T-helper 1 cell (primary cell): ENCODE measurements around the gene PSMB8.
A peak's percentile ranks its signal among the peaks of the same experiment; 100 is the strongest.

Source experiments
- DNase-seq, 5 donors: peaks; one replicate each; pipeline ENCODE4 v3.0.0-alpha.2; 2012 to 2020

Gene PSMB8

GRCh38 chr6:32855467-32856174, 11.8 kb upstream of the PSMB8 start:
- DNase-seq: no peak

- DNase-seq: peak in 4 of 5 donors; percentile 34 to 72 (median 46)
Measured at GRCh38 chr6:32854376-32855178, 10.7 kb upstream of the PSMB8 start.

GRCh38 chr6:32853541-32854375, 9.9 kb upstream of the PSMB8 start, which contains the start of the genes PSMB9 and TAP1:
Gene PSMB9 (plus strand): TSS chr6:32854192. CDS start chr6:32854230, 38 bp downstream.
Gene TAP1 (minus strand): TSS chr6:32853704. CDS start chr6:32853636, 68 bp downstream.
- peak; percentile 92 to 96 (median 94) for DNase-seq

GRCh38 chr6:32852844-32853540, 9.1 kb upstream of the PSMB8 start:
- DNase-seq: peak; percentile 25 to 56 (median 47)

GRCh38 chr6:32852018-32852843, 8.4 kb upstream of the PSMB8 start:
- DNase-seq: no peak

GRCh38 chr6:32851025-32851424, 7.2 kb upstream of the PSMB8 start:
- DNase-seq: no peak

- DNase-seq: no peak
Measured at GRCh38 chr6:32849126-32849525, 5.3 kb upstream of the PSMB8 start.

- no peak for DNase-seq
Measured at GRCh38 chr6:32847795-32848194, 3.9 kb upstream of the PSMB8 start.

- no peak for DNase-seq
Measured at GRCh38 chr6:32847004-32847403, 3.2 kb upstream of the PSMB8 start.

GRCh38 chr6:32845384-32845884, 1.6 kb upstream of the PSMB8 start:
- peak in 2 of 5 donors; percentile 36 to 71 for DNase-seq

- DNase-seq: no peak
Measured at GRCh38 chr6:32844839-32845383, 1.1 kb upstream of the PSMB8 start.

- no peak for DNase-seq
Measured at GRCh38 chr6:32843331-32843978, 392 bp downstream of the PSMB8 start.

- DNase-seq: no peak
Measured at GRCh38 chr6:32842690-32843089, 1.2 kb downstream of the PSMB8 start.

GRCh38 chr6:32842021-32842650, 1.7 kb downstream of the PSMB8 start:
- no peak for DNase-seq

- peak in 1 of 5 donors; percentile 81 for DNase-seq
Measured at GRCh38 chr6:32840604-32841246, 3.1 kb downstream of the PSMB8 start.

GRCh38 chr6:32839356-32839755, 4.5 kb downstream of the PSMB8 start:
- no peak for DNase-seq

- peak; percentile 95 to 97 (median 96) for DNase-seq
Measured at GRCh38 chr6:32838114-32838958, 5.5 kb downstream of the PSMB8 start, which contains the start of gene TAP2. Gene TAP2 (minus strand): TSS chr6:32838739. CDS start chr6:32838233, 506 bp downstream.

- DNase-seq: no peak
Measured at GRCh38 chr6:32837651-32838113, 6.2 kb downstream of the PSMB8 start.
